GM18858 (cell line): ENCODE data around the gene AGPS.
"Not testable (repeated sequence)": the region's sequence is repeated elsewhere in the genome, so short reads cannot be mapped to it uniquely, and the experiment has no call there.

Experiments used
- ATAC-seq: cut with Tn5 transposase; IDR thresholded peaks from one replicate; pipeline ENCODE4 v1.9.1; 2021; ENCODE audit not compliant: unreplicated experiment

Gene AGPS

GRCh38 chr2:177385151-177385550 is 7.4 kb upstream of the AGPS start:
- no peak for ATAC-seq

- ATAC-seq, result no peak
Measured at GRCh38 chr2:177391822-177392372, 676 bp upstream of the AGPS start.

GRCh38 chr2:177393203-177393755 is 706 bp downstream of the AGPS start:
- no peak for ATAC-seq

- no peak for ATAC-seq
Measured at GRCh38 chr2:177393824-177394593, 1.4 kb downstream of the AGPS start.

- ATAC-seq, result no peak
Measured at GRCh38 chr2:177394594-177394973, 2.0 kb downstream of the AGPS start.

- no peak for ATAC-seq
Measured at GRCh38 chr2:177395351-177396065, 2.9 kb downstream of the AGPS start.

- no peak for ATAC-seq
Measured at GRCh38 chr2:177396703-177397460, 4.3 kb downstream of the AGPS start.

- ATAC-seq, result no peak
Measured at GRCh38 chr2:177397481-177398289, 5.1 kb downstream of the AGPS start.

GRCh38 chr2:177398290-177398683 is 5.7 kb downstream of the AGPS start:
- ATAC-seq, result no peak

GRCh38 chr2:177398791-177399190 is 6.2 kb downstream of the AGPS start:
- ATAC-seq, result no peak

- ATAC-seq, result no peak
Measured at GRCh38 chr2:177399376-177399775, 6.8 kb downstream of the AGPS start.

- ATAC-seq, result no peak
Measured at GRCh38 chr2:177400337-177400923, 7.9 kb downstream of the AGPS start.

GRCh38 chr2:177402096-177402495 is 9.5 kb downstream of the AGPS start:
- ATAC-seq, result no peak

- no peak for ATAC-seq
Measured at GRCh38 chr2:177403838-177404237, 11.3 kb downstream of the AGPS start.

- no peak for ATAC-seq
Measured at GRCh38 chr2:177404243-177404642, 11.7 kb downstream of the AGPS start.

- no peak for ATAC-seq
Measured at GRCh38 chr2:177405029-177405692, 12.6 kb downstream of the AGPS start.

GRCh38 chr2:177406182-177406581 is 13.6 kb downstream of the AGPS start:
- ATAC-seq, result no peak

GRCh38 chr2:177407031-177407430 is 14.5 kb downstream of the AGPS start:
- ATAC-seq, result no peak

- ATAC-seq, result not testable (repeated sequence)
Measured at GRCh38 chr2:177410629-177411028, 18.1 kb downstream of the AGPS start.
